ENCODE measurements around the gene CD9.

Gene CD9

GRCh38 chr12:6180268-6181051, 19.7 kb upstream of the CD9 start:
- no peaks in the 10 kb centered on the region for H3K36me3 ChIP-seq (replicated peaks)
- DNase-seq = peak; percentile 63
- no peak overlapping the region for H3K4me3 ChIP-seq (ENCODE audit: low read depth, low read length)
- in situ Hi-C loops (cut with HindIII; ENCODE audit: low pct_ligation_motif_present, low sequenced_read_pairs) = no loop called here
- TF ChIP-seq CTCF (IDR thresholded peaks at IDR 0.05; ENCODE audit: low read depth, low read length, missing control alignments) = no peak
- H3K27ac ChIP-seq = peak overlapping the region; percentile 40
- no peaks in the 10 kb centered on the region for H3K27me3 ChIP-seq (replicated peaks)

DNA sequence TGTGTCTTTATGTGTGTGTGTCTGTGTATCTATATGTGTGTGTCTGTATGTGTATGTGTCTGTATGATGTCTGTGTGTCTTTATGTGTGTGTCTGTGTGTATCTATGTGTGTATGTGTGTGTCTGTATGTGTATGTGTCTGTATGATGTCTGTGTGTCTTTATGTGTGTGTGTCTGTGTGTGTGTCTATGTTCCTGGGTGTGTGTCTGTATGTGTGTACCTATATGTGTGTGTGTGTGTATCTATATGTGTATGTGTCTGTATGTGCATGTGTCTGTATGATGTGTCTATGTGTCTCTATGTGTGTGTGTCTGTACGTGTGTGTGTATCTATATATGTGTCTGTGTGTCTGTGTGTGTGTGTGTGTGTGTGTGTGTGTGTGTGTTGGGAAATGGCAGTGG, 19.0 kb upstream of the CD9 start:
- H3K36me3 ChIP-seq (replicated peaks) = no peaks in the 10 kb centered on the region
- in situ Hi-C loops (cut with HindIII; ENCODE audit: low pct_ligation_motif_present, low sequenced_read_pairs) = no loop called here
- DNase-seq = no peak
- H3K27me3 ChIP-seq (replicated peaks) = no peaks in the 10 kb centered on the region
- TF ChIP-seq CTCF (IDR thresholded peaks at IDR 0.05; ENCODE audit: low read depth, low read length, missing control alignments) = no peak
- no peak overlapping the region for H3K27ac ChIP-seq
- no peak overlapping the region for H3K4me3 ChIP-seq (ENCODE audit: low read depth, low read length)

DNA sequence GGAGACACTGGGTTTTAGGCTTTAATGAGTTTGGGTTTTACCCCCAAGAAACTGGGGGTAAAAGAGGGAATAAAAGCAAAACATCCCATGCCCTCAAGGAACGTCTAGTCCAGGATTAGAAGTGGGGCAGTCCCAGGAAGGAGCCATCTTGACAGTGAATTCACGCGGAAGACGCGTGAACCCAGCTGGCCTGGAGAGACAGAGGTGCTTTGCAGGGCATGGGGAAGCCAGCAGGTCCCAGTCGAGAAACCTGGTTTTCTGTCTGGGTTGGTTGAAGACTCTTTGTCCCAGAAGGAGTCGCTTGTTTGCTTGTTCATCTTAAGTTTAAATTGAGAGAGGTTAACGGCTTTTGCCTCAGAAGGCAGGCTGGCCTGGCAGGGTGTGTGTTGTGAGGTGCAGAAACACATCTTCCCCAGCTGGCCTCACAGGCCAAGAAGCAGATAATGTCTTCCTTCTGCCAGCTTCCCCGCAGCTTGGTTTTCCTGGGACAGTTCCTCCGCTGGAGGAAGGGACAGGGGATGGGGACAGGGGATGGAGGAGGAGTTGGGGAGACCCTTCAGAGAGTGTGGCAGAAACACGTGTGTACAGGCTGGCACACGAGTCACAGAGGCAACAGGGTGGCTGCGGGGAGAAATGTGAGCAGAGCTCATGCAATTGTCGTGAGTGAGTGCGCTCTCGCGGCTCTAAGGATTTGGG, 18.5 kb upstream of the CD9 start:
- no peak for TF ChIP-seq CTCF (IDR thresholded peaks at IDR 0.05; ENCODE audit: low read depth, low read length, missing control alignments)
- DNase-seq = no peak
- Histone ChIP-seq H3K4me3 (ENCODE audit: low read depth, low read length) (no peak overlapping the region), H3K36me3 (replicated peaks) (no peaks in the 10 kb centered on the region), H3K27ac (peak overlapping the region; percentile 2), H3K27me3 (replicated peaks) (no peaks in the 10 kb centered on the region)
- in situ Hi-C loops (cut with HindIII; ENCODE audit: low pct_ligation_motif_present, low sequenced_read_pairs) = no loop called here

- H3K27me3 ChIP-seq (replicated peaks) = no peaks in the 10 kb centered on the region
- H3K27ac ChIP-seq = no peak overlapping the region
- no peaks in the 10 kb centered on the region for H3K36me3 ChIP-seq (replicated peaks)
- no peak overlapping the region for H3K4me3 ChIP-seq (ENCODE audit: low read depth, low read length)
- in situ Hi-C loops (cut with HindIII; ENCODE audit: low pct_ligation_motif_present, low sequenced_read_pairs) = no loop called here
- peak; percentile 40 for DNase-seq
- TF ChIP-seq CTCF (IDR thresholded peaks at IDR 0.05; ENCODE audit: low read depth, low read length, missing control alignments) = no peak
These were observed 17.8 kb upstream of the CD9 start for GRCh38 chr12:6182279-6182898.

DNA sequence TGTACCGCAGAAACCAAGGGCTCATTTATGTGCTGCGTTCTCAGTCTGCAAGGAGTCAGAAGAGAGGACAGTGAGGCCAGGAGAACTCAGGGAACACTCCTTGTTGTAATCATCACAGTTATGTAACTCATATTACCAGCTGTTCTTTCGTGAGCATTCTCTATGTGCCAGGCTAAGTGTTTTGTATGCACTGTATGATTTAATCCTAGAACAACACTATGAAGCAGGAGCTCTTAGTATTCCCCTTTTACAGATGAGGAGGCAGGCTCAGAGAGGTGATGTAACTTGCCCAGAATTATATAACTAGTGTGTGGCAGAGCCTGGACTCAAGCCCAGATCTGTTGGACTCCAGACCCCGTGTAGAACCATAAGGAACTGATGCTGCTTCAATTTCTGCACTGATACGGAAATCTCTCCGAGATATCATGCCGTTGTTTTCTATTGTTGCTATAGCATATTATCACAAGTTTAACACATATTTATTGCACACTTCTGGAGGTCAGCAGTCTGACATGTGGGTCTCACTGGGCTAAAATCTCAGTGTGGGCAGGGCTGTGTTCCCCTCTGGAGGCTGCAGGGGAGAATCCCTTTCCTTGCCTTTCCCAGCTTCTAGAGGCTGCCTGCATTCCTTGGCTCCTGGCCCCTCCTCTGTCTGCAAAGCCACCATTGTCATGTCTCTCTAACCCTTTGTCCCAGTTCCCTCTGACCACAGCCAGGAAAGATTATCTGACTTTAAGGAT, 16.3 kb upstream of the CD9 start:
- Histone ChIP-seq H3K27ac (no peak overlapping the region), H3K27me3 (replicated peaks) (no peaks in the 10 kb centered on the region), H3K36me3 (replicated peaks) (no peaks in the 10 kb centered on the region), H3K4me3 (ENCODE audit: low read depth, low read length) (no peak overlapping the region)
- TF ChIP-seq CTCF (IDR thresholded peaks at IDR 0.05; ENCODE audit: low read depth, low read length, missing control alignments) = no peak
- in situ Hi-C loops (cut with HindIII; ENCODE audit: low pct_ligation_motif_present, low sequenced_read_pairs) = no loop called here
- no peak for DNase-seq

All from brain microvascular endothelial cell (primary cell).